NCI-H446 treated with DMSO at 0.1 percent for 48 hours (cell line): Measurements from ENCODE around the gene EPHB6.

Source experiments
- DNase-seq: peaks from one replicate; lab custom pipeline; 2025; lab: John Stamatoyannopoulos, UW

Gene EPHB6

DNA sequence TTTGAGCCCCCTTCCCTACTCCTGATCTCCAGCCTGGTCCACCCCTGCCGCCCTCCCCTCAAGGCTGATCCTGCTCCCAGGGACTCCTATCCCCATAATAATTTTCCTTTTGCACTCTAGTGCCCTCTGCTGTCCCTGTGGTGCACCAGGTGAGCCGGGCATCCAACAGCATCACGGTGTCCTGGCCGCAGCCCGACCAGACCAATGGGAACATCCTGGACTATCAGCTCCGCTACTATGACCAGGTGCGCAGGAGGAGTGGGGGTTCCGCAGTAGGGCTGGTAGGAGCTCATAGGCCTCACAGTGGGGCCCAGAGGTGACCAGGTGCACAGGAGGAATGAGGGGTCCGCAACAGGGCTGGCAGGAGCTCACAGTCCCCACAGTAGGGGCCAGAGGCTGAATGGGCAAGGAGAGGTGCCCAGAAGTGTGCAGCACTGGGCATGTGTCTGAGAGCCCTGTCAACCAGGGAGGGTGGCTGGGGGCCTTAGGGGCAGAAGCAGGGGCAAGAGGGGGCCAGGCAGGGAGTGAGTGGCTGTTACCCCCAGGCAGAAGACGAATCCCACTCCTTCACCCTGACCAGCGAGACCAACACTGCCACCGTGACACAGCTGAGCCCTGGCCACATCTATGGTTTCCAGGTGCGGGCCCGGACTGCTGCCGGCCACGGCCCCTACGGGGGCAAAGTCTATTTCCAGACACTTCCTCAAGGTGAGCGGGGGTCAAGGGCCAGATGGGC lies 11.7 kb downstream of the EPHB6 start:
- DNase-seq, result no peak

DNA sequence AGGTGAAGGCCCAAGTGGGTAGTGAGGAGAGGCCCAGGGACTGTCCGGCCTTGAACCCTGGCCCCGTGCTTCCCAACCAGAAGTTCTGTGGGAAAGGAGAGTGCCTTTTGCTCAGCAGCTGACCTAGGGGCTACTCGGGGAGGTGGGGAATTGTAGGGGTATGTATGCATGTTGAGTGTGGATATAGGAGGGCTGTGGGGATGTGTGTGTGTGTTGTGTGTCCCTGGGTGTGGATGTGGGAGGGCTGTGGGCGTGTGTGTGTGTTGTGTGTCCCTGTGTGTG lies 12.2 kb downstream of the EPHB6 start:
- DNase-seq, result no peak

DNA sequence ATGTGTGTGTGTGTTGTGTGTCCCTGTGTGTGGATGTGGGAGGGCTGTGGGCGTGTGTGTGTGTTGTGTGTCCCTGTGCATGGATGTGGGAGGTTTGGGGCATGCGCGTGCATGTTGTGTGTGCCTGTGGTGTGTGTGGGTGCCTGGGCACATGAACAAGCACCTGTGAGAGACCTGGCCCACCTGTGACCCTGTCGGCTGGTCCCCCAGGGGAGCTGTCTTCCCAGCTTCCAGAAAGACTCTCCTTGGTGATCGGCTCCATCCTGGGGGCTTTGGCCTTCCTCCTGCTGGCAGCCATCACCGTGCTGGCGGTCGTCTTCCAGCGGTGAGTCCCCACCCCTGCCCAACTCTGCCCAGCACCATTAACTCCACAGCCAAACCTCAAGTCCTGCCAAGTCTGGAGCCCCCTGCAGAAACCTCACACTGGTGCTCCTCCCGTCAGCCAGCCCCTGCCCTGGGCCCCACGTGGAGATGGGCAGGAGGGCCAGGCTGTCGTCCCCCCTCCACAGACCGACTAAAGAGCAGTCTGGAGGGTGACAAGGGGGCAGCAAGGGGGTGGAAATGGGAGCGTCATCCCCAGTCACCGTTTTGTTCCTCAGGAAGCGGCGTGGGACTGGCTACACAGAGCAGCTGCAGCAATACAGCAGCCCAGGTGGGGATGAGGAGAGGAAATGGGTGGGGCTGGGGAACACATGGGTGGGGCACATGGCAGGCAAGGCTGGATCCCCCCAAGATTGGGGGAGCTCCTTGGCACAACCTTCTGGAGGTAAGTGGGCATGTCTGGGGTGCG lies 12.7 kb downstream of the EPHB6 start:
- no peak for DNase-seq

DNA sequence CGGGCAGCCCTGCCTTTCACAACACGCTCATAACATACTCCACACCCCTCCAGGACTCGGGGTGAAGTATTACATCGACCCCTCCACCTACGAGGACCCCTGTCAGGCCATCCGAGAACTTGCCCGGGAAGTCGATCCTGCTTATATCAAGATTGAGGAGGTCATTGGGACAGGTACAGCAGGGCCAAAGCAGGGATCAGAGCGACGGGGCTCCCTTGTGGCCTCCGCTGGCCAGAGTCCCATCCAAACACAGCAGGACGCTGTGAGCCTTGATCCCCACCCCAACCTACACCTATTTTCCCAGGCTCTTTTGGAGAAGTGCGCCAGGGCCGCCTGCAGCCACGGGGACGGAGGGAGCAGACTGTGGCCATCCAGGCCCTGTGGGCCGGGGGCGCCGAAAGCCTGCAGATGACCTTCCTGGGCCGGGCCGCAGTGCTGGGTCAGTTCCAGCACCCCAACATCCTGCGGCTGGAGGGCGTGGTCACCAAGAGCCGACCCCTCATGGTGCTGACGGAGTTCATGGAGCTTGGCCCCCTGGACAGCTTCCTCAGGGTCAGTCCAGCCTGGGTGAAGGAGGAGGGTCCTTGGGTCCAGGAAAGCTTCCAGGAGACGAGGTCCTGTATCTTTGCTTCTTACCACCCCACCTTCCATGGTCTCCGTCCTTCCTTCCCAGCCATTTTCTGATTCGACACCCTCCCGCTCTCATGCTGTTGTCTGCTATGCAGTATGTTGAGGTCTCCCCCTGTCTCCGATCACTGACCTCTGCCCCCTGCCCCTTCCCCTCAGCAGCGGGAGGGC lies 13.5 kb downstream of the EPHB6 start:
- no peak for DNase-seq

DNA sequence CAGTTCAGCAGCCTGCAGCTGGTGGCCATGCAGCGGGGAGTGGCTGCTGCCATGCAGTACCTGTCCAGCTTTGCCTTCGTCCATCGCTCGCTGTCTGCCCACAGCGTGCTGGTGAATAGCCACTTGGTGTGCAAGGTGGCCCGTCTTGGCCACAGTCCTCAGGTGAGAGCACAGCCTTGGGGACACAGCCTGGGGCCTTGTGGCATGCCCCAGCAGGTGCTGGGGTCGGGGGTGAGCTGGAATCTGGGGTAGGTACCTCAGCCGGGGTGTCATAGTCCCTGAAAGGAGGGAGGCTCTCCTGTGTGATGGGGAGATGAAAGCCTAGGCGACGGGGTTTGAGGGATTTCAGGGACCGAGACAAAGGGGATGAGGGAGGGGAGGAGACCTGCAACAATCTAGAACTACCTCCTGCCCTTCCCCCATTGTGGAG lies 14.1 kb downstream of the EPHB6 start:
- DNase-seq, result no peak

DNA sequence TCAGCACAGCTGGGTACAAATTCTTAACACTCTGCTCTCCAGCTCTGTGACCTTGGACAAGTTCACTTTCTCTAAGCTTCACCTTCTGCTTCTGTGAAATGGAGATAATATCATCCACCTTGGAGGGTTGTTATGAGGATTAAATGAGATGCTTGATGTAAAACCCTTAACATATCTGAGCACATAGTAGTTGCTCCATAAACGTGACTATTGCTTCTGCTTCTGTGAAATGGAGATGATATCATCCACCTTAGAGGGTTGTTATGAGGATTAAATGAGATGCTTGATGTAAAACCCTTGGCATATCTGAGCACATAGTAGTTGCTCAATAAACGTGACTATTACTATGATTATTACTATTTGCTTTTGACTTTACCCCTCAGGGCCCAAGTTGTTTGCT lies 14.6 kb downstream of the EPHB6 start:
- DNase-seq, result no peak

DNA sequence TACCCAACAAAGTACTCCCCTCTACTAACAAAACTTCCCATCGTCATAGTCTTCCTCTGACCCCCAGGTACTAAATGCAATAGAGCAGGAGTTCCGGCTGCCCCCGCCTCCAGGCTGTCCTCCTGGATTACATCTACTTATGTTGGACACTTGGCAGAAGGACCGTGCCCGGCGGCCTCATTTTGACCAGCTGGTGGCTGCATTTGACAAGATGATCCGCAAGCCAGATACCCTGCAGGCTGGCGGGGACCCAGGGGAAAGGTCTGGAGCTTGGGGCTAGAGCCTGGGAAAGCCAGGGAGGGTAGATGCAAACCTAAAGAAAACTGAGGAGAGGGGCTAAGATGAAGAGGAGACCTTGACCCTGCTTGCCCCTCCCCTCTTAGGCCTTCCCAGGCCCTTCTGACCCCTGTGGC lies 15.3 kb downstream of the EPHB6 start:
- DNase-seq, result no peak

DNA sequence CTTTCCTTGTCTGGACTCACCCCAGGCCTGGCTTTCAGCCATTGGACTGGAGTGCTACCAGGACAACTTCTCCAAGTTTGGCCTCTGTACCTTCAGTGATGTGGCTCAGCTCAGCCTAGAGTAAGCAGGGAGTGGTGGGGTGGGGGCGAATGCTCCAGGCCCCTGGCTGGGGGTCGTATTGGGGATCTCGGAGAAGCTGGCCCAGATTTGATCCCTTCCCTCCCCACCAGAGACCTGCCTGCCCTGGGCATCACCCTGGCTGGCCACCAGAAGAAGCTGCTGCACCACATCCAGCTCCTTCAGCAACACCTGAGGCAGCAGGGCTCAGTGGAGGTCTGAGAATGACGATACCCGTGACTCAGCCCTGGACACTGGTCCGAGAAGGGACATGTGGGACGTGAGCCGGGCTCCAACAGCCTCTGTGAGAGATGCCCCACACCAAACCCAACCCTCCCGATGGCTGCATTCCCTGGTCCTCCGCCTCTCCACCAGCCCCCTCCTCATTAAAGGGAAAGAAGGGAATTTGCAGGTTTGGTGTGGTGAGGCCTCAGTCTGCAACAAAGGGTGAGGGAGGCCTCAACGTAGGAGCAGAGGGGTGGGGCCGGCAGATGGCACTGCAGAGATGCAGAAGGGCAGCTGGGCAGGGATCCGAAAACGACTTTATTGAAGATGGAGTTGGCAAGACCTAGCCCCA lies 15.8 kb downstream of the EPHB6 start:
- DNase-seq, result no peak

DNA sequence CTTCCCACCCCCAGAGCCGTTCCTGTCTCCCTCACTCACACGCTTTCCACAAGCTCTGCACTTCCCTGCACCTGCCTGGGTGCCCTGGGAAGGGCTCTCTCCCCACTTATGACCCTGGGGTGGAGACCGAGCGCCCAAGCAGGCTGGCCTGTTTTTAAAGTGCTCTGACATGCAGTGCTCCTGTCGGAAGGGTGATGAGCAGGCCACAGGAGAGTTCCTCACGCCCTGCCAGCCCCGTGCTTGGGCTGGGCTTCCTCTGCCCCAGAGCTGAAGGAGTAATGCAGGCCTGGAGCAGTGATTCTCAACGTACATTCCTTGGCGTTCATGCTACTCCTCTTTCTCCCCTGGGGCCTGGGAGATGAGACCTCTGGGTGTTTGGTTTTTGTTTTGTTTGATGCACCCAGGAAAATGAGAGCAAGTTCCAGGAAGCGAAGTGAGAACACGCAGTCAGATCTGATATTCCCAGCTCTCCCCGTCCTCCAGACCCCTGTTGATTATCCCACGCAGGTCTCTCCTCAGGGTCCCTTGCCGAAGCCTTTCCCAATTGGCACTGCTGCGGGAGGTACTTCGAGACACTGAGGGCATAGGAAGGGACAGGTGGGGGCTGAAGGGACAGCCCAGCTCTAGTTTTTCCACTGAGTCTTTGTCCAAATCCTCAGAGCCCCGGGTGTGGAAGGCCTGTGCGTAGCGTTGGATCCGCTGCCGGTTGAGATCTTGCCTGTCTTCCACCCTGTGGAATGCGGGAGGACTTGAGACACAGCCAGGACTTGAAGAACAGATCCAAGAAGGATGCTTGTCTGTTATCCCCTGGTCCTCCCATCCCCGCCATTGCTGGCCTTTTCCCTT lies 16.6 kb downstream of the EPHB6 start:
- DNase-seq, result no peak

DNA sequence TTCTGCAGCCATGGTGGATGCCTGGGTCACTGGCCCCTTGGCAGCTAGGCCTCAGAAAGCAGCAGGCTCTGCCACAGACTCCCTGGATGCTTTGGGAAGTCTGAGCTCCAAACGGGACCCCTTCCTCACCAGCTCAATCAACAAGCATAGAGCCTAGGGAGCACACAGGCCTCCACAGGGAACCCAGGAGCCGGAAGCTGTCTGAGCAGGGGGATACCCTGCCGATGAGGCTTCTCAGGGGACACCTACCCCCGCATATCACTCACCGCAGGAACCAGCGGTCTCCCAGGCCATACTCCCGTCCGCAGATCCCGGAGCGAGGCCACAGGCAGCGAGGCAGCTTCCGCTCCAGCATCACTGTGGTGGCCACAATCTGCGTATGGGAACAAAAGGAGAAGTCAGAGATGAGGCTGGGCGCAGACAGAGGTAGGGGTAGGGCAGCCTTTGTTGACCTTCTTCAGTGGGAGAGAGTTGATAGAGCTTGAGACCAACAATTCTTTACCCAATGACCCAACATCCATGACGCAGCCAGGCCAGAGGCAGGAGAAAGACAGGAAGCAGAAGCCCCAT lies 17.3 kb downstream of the EPHB6 start:
- DNase-seq, result no peak

DNA sequence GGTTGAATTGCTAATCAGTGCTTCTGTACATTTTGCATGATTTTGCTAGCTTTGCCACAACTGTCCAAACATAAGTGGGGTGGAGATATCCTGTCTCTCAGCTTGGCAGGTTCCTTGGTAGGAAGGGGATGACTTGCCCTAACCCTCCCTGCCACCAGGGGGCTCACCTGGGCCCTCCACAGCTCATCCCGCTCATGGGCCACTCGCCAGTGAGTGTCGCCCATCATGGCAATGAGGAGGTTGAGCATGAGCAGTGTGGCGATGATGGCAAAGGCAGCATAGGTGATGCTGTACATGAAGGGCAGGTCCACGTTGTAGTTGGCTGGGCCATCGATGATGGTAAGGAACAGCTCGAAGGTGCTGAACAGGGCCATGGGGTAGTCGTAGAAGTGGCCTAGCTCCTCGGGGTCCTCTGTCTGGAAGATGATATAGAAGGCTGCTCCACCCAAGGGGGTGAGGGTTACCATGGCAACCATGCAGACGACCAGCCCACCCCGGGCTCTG lies 18.5 kb downstream of the EPHB6 start:
- no peak for DNase-seq

DNA sequence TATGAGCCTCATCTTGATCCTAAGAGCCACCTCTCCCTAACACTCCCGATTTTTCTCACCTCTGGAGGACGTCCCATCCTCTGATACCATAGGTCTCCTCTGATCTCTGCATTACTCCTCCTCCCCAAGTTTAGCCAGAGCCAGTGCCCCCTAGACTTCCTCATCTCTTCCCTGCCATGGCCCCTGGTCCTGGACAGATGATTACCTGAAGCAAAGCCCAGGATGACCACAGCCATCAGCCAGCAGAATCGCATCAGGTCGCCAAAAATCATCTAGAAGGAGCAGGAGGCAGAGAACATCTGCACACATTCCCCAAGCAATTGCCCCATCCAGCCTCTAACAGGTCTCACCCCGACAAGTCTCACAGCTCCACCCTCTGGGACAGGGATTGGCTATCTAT lies 19.0 kb downstream of the EPHB6 start:
- DNase-seq, result no peak

DNA sequence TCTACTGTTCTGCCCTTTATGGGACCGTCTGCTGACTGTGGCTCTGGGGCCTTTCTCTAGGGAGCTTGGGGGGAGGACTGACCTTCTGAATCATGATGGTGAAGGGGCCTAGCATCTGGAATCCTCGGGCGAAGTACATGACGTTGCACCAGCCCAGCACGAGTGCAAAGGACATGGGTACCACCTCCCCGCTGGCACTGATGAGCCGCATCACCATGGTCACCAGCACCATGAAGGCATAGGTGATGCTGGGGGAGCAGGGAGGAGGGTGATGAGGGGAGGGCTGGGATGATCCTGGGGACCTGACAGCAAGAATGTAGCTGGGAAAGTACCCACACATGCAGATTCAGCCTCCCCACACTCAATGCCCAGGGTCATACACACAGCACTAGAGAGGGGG lies 19.5 kb downstream of the EPHB6 start:
- DNase-seq, result no peak

DNA sequence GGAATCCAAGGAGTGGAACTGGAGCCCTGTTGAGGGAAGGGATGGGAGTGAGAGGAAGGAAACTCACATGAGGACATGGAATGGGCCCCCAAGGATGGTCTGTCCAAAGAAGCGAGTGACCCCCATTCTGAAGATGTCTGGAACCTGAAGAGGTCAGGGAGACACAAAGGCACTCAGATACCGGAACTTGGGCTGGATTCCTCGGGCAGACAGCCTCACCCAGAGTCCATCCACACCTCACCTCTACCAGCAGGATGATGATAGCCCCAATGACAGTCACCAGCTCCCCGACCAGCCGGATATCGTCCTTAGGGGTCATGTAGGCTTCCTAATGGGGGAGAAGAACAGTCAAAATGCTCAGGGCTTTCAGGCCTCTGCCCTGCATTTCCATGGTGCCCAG lies 20.0 kb downstream of the EPHB6 start:
- no peak for DNase-seq

DNA sequence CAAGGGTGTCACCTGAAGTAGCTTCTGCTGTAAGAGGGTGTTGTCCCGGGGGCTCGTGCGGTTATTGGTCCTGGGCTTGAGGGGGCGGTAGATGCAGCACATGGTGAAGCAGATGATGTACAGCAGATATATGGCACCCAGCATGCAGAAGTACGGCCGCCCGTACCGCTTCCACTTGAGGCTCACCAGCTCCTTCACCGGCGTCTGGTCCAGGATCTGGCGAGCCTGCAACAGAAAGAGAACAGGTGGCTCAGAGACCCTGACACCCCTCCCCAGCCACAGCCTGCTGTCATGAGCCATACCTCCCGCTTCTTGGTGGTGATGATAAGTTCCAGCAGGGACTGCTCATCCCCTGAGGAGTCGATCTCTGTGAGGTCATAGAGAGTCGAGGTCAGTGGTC lies 20.6 kb downstream of the EPHB6 start:
- no peak for DNase-seq

DNA sequence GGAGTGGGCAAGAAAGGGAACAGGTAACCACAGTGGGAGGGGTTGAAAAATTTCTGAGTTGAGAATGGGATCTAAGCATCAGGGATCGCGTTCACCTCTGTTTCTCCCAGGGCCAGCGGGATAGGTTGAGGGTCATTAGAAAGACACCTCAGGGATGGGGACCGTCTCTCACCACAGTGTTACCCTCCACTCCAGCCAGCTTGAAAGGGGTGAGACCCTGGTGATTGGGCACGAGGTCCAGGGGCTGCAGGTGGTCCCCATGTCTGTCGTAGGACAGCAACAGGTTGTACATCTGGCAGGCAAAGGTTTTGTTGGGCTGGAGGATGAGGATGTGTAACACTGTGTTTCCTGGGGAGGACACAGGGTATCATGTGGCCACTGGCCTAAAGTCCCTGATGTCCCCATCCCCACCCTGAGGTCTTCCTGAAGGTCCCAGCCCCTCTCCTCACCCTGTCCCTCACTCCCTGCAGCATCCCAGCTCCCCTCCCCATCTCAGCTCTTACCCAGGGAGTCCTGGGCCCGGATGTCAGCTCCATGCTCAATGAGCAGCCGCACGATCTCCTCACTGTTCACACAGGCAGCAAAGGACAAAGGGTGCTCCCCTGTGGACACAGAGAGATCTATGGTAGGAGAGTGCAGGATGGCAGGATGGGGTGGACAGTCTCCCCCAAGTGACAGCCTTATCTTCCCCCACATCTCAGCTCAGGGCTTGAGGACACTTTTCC lies 21.5 kb downstream of the EPHB6 start:
- no peak for DNase-seq

DNA sequence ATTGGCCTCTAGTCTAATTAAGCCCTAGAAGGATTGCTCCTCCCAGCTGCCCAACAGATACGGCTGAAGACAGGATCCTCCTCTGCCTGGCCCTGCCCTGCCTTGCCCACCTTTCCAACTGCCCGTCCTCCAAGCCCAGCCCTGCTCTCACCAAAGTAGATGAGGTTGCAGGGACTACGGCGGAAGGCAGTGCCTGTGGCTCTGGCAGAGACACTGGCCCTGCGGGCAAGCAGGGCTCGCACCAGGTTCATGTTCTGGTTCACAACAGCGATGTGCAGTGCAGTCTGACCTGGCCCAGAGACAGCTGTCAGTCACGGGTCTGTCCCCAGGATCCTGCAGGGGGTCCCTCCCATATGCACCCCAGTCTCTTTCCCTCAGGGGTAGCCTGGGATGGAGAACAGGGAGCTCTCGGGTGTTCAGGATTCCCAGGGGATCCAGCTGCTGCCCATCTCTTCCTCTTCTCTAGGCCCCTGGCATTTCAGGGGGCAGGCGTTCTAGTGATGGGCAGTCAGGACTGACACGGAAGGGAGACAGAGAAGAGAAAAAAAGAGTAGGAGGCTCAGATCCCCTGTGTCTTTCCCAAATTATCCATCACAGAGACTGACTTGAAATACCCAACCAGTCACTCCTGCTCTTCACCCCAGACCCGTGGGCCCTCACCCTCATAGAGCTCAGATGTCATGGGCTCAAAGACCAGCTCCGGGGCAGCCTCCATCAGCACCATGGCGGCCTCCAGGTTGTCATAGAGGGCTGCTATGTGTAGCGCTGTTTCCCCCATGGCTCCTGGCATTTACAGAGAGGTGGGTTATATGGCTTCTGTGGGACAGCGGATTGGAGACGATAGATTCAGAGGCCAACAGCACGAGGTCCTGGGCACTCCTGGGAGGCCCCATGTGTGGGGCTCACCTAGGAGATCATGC lies 22.4 kb downstream of the EPHB6 start:
- DNase-seq, result no peak

DNA sequence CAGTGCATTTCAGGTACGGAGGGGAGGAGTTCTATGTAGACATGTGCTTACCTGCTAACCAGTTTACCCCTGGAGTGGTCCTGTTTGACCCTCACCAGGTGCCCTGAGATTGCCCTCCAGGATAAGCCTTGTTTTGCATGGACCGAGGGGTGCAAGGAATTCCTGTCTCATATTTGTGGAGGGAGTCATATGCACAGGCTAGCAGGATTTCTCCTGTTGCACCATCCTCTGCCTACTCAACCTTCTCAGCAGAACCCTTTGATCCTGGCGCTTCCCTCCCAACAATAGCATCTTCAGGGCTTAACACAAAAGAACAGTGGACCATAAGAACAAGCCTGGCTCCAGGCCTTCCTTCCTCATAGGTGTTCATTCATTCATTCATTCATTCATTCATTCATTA lies 23.4 kb downstream of the EPHB6 start:
- DNase-seq, result no peak

DNA sequence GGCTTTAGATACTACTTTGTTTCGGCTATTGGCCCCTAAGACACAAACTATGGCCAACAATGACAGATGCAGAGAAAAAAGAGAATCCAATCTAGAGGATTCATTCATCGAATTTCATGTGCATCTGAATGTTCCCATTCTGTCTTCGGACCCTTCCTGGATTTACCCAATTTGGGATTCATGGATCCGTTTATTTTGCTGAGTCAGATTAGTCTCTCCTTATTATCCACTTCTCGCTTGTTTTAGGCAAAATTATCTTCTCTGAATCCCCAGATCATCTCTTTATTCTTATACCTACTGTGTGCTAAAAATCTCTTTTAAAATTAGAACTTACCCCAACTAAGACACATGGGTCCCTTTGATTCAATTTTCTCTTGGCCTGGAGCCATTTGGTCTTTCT lies 24.2 kb downstream of the EPHB6 start:
- DNase-seq, result no peak
